HepG2 (cell line): Measurements from ENCODE around the gene CMIP. TPM values are rescaled to one million over a fixed set of nuclear protein-coding genes. Genes with fewer than 3 reads are reported as not detected.

Experiments
- ATF7-NPFF ChIP-seq: sonication (generic); formaldehyde crosslinking; IDR thresholded peaks from 2 replicates; pipeline ENCODE4 v1.8.1; 2023; ENCODE audit warnings: mild to moderate bottlenecking, low read depth, missing genetic modification reagents, moderate library complexity
- BRCA1 ChIP-seq: sonication (generic); formaldehyde crosslinking; IDR thresholded peaks from 2 replicates; pipeline ENCODE4 v1.4.0; 2020; ENCODE audit warnings: missing genetic modification reagents
- CSRNP2 ChIP-seq: sonication (generic); formaldehyde crosslinking; conservative IDR thresholded peaks from 2 replicates; pipeline ENCODE4 v1.8.0; 2022; ENCODE audit warnings: low read depth, missing genetic modification reagents
- FOXK2 ChIP-seq: fragments of 450-650 bp; IDR thresholded peaks from 2 replicates; pipeline ENCODE4 v1.6.1; 2016
- HINFP ChIP-seq: sonication (generic); formaldehyde crosslinking; IDR thresholded peaks from 2 replicates; pipeline ENCODE4 v1.4.0; 2020; ENCODE audit warnings: low read depth, mild to moderate bottlenecking, missing genetic modification reagents
- MAF1 ChIP-seq: sonication (generic); formaldehyde crosslinking; IDR thresholded peaks from 2 replicates; pipeline ENCODE4 v1.5.0; 2020; ENCODE audit warnings: missing genetic modification reagents, borderline replicate concordance
- MAZ ChIP-seq, 2 experiments: sonication (generic) in 1 of 2; formaldehyde crosslinking in 1 of 2; IDR thresholded peaks; 2 replicates each; pipeline versions ENCODE4 v1.5.0 to v1.6.1; 2012 to 2020; ENCODE audit warnings: low read depth in 2 of 2, mild to moderate bottlenecking in 2 of 2, borderline replicate concordance in 1 of 2, improper control_type of control experiment in 1 of 2, low read length in 1 of 2, missing genetic modification reagents in 1 of 2, moderate library complexity in 1 of 2
- MEIS2 ChIP-seq: sonication (generic); formaldehyde crosslinking; IDR thresholded peaks from 2 replicates; pipeline ENCODE4 v1.9.0; 2021; ENCODE audit warnings: mild to moderate bottlenecking, missing genetic modification reagents
- NFIB ChIP-seq: sonication (generic); formaldehyde crosslinking; IDR thresholded peaks from 2 replicates; pipeline ENCODE4 v1.9.0; 2021; ENCODE audit warnings: missing genetic modification reagents, mild to moderate bottlenecking, borderline replicate concordance
- REST ChIP-seq, 2 experiments: IDR thresholded peaks; 2 replicates each; pipeline ENCODE4 v1.6.1; 2011 to 2012; ENCODE audit warnings: low read length in 2 of 2, borderline replicate concordance in 1 of 2, low read depth in 1 of 2, mild to moderate bottlenecking in 1 of 2, moderate library complexity in 1 of 2
- RNF2 ChIP-seq: fragments of 450-650 bp; conservative IDR thresholded peaks from 2 replicates; pipeline ENCODE4 v1.6.1; 2016; ENCODE audit warnings: low read depth
- UBTF ChIP-seq: sonication (generic); formaldehyde crosslinking; IDR thresholded peaks from 2 replicates; pipeline ENCODE4 v1.4.0; 2020; ENCODE audit warnings: mild to moderate bottlenecking, missing genetic modification reagents
- ZBED4 ChIP-seq: sonication (generic); formaldehyde crosslinking; IDR thresholded peaks from 2 replicates; pipeline ENCODE4 v1.4.0; 2020; ENCODE audit warnings: missing genetic modification reagents, borderline replicate concordance
- ZNF143 ChIP-seq: sonication (generic); formaldehyde crosslinking; IDR thresholded peaks from 2 replicates; pipeline ENCODE4 v1.4.0; 2020; ENCODE audit warnings: missing genetic modification reagents
- ZNF652 ChIP-seq: IDR thresholded peaks from 2 replicates; pipeline ENCODE4 v1.6.1; 2016; ENCODE audit warnings: low read depth, borderline replicate concordance
- ZNF761 ChIP-seq: sonication (generic); formaldehyde crosslinking; conservative IDR thresholded peaks from 2 replicates; pipeline ENCODE4 v1.4.0; 2020; ENCODE audit warnings: mild to moderate bottlenecking, missing genetic modification reagents
- polyA plus RNA-seq, 8 experiments: library from polyadenylated mRNA; depleted of rRNA in 3 of 8; stranded (reverse) in 7 of 8; unstranded in 1 of 8; fragments of >200 nt; fragmentation: Illumina TruSeq in 4 of 8; extraction: Trizol in 4 of 8; gene quantifications; 2 replicates each; pipeline versions ENCODE4 v1.2.1 to v1.2.3, GENCODE V29; 2011 to 2016; ENCODE audit warnings: low read depth in 4 of 8, missing spikeins in 1 of 8, mixed read lengths in 1 of 8; ENCODE audit not compliant: insufficient read depth in 1 of 8
- total RNA-seq, 5 experiments: library from RNA; depleted of rRNA; stranded (reverse); fragments of >200 nt; fragmentation: Illumina TruSeq; extraction: Trizol; gene quantifications; 2 replicates each; pipeline ENCODE4 v1.2.3, GENCODE V29; 2016; ENCODE audit warnings: low read depth in 1 of 5

Gene CMIP
- total and polyA plus RNA-seq, 2 of the 13 experiments (the other 11 are each of a cell fraction or from before 2014, with no cell fraction given), result 10.9 to 18.1 TPM

- TF ChIP-seq MAF1 (CRISPR knock-in tag), result no peak
- TF ChIP-seq RNF2, result no peak
- TF ChIP-seq UBTF (CRISPR knock-in tag), result 0 out of 2 replicates have a peak, but pooled peaks have one; percentile 21
- no peak for TF ChIP-seq ATF7-NPFF
- no peak for TF ChIP-seq ZBED4 (CRISPR knock-in tag)
- TF ChIP-seq MEIS2 (CRISPR knock-in tag), result no peak
- TF ChIP-seq ZNF761, result no peak
- TF ChIP-seq FOXK2, result no peak
- TF ChIP-seq ZNF652 (CRISPR knock-in tag), result no peak
- no peak for TF ChIP-seq CSRNP2 (CRISPR knock-in tag)
- TF ChIP-seq ZNF143, result no peak; the same call in 1 of the 2 replicates
- TF ChIP-seq NFIB (CRISPR knock-in tag), result no peak
- no peak for TF ChIP-seq REST (IDR thresholded peaks at IDR 0.05; ENCODE audit: borderline replicate concordance in 1 of 2, low read depth in 1 of 2, low read length in 2 of 2)
- TF ChIP-seq HINFP, result no peak
- no peak for TF ChIP-seq BRCA1 (CRISPR knock-in tag)
- peak; percentile 66; the same call in 1 of the 2 replicates for TF ChIP-seq MAZ (IDR thresholded peaks at IDR 0.05; ENCODE audit: borderline replicate concordance, low read depth, low read length)
- TF ChIP-seq MAZ (CRISPR knock-in tag; IDR thresholded peaks at IDR 0.05; ENCODE audit: low read depth), result peak; percentile 60
Observed at GRCh38 chr16:81592353-81592866, 147.8 kb downstream of the CMIP start (continued).
